Muscle of leg (tissue), 11 donors: ENCODE data around the gene DPH1. TPM values are rescaled to one million over a fixed set of nuclear protein-coding genes. Genes with fewer than 3 reads are reported as not detected.

Source experiments
- DNase-seq: peaks from one replicate; pipeline ENCODE4 v3.0.0; 2013
- H3K27ac ChIP-seq: one replicate; pipeline ENCODE4 v1.5.1; 2013; ENCODE audit warnings: mild to moderate bottlenecking, low read length, control low read depth
- H3K27me3 ChIP-seq: one replicate; pipeline ENCODE4 v1.6.1; 2013; ENCODE audit warnings: low read length; ENCODE audit not compliant: control insufficient read depth, insufficient read depth
- H3K36me3 ChIP-seq: one replicate; pipeline ENCODE4 v1.6.1; 2013; ENCODE audit warnings: low read length; ENCODE audit not compliant: control insufficient read depth, insufficient read depth
- H3K4me1 ChIP-seq: one replicate; pipeline ENCODE4 v1.6.1; 2013; ENCODE audit warnings: low read length; ENCODE audit not compliant: control insufficient read depth, insufficient read depth
- H3K4me3 ChIP-seq: one replicate; pipeline ENCODE4 v1.5.1; 2013; ENCODE audit warnings: low read length, control low read depth
- H3K9me3 ChIP-seq: replicated peaks from 2 replicates; pipeline ENCODE4 v1.6.1; 2013; ENCODE audit warnings: low read depth, low read length; ENCODE audit not compliant: control insufficient read depth
- WGBS: methylation state at CpG from one replicate; pipeline ENCODE4 v1.1.5; 2013; ENCODE audit warnings: missing lambda C conversion rate; ENCODE audit not compliant: insufficient coverage; 5-methylcytosine and 5-hydroxymethylcytosine counted together
- polyA plus RNA-seq, 8 donors: library from polyadenylated mRNA; unstranded; fragments of 120-200 nt; gene quantifications; one replicate each; pipeline versions ENCODE4 v1.2.1 to v1.2.3, GENCODE V29; 2013; ENCODE audit warnings: inconsistent platforms in 1 of 8, low replicate concordance in 1 of 8; ENCODE audit not compliant: insufficient read length in 8 of 8, insufficient read depth in 1 of 8
- total RNA-seq: library from RNA; stranded (reverse); fragments of 120-200 nt; gene quantifications from one replicate; pipeline ENCODE4 v1.2.4, GENCODE V29; 2013

The DPH1 gene
- total and polyA plus RNA-seq, 9 donors = 23.3 to 37.0 (median 31.2) TPM

- Histone ChIP-seq H3K27ac (no peak overlapping the region), H3K27me3 (peaks cover 75% of the 10 kb centered on the region), H3K4me3 (no peak overlapping the region), H3K4me1 (peaks cover 9% of the 10 kb centered on the region), H3K9me3 (no peaks in the 10 kb centered on the region), H3K36me3 (no peaks in the 10 kb centered on the region)
- WGBS = 53% methylated on average over 21 of the region's 24 CpGs
- no peak for DNase-seq
These were observed 11.0 kb upstream of the DPH1 start for GRCh38 chr17:2018716-2019510.

GRCh38 chr17:2019723-2020122 is 10.2 kb upstream of the DPH1 start:
- Histone ChIP-seq H3K27me3 (peaks cover 80% of the 10 kb centered on the region), H3K27ac (no peak overlapping the region), H3K4me1 (peaks cover 16% of the 10 kb centered on the region), H3K9me3 (no peaks in the 10 kb centered on the region), H3K4me3 (no peak overlapping the region), H3K36me3 (no peaks in the 10 kb centered on the region)
- DNase-seq = no peak
- 75% methylated on average over 4 of the region's 8 CpGs for WGBS

GRCh38 chr17:2020721-2021120 is 9.2 kb upstream of the DPH1 start:
- no peaks in the 10 kb centered on the region for H3K9me3 ChIP-seq
- no peak overlapping the region for H3K4me3 ChIP-seq
- H3K27me3 ChIP-seq = peaks cover 83% of the 10 kb centered on the region
- H3K4me1 ChIP-seq = peaks cover 19% of the 10 kb centered on the region
- H3K27ac ChIP-seq = no peak overlapping the region
- no peaks in the 10 kb centered on the region for H3K36me3 ChIP-seq
- DNase-seq = no peak
- 37% methylated on average over 6 of the region's 8 CpGs for WGBS

- DNase-seq = no peak
- Histone ChIP-seq H3K4me1 (peaks cover 22% of the 10 kb centered on the region), H3K27me3 (peaks cover 93% of the 10 kb centered on the region), H3K9me3 (no peaks in the 10 kb centered on the region), H3K27ac (no peak overlapping the region), H3K4me3 (no peak overlapping the region), H3K36me3 (no peaks in the 10 kb centered on the region)
- WGBS = 64% methylated on average over 13 of the region's 15 CpGs
These were observed 7.2 kb upstream of the DPH1 start for GRCh38 chr17:2022647-2023240.

- Histone ChIP-seq H3K27me3 (peaks cover 93% of the 10 kb centered on the region), H3K4me1 (peaks cover 17% of the 10 kb centered on the region), H3K9me3 (no peaks in the 10 kb centered on the region), H3K36me3 (no peaks in the 10 kb centered on the region), H3K4me3 (no peak overlapping the region), H3K27ac (no peak overlapping the region)
- no peak for DNase-seq
- 15% methylated on average over 11 of the region's 16 CpGs for WGBS
These were observed 6.7 kb upstream of the DPH1 start for GRCh38 chr17:2023256-2023655.

- Histone ChIP-seq H3K4me1 (peaks cover 19% of the 10 kb centered on the region), H3K4me3 (peak overlapping the region; percentile 25), H3K27me3 (peaks cover 93% of the 10 kb centered on the region), H3K36me3 (no peaks in the 10 kb centered on the region), H3K9me3 (no peaks in the 10 kb centered on the region), H3K27ac (no peak overlapping the region)
- WGBS = under 1% methylated on average over 85 of the region's 85 CpGs
- DNase-seq = peak; percentile 72
These were observed 6.0 kb upstream of the DPH1 start for GRCh38 chr17:2023692-2024571.

- Histone ChIP-seq H3K27ac (no peak overlapping the region), H3K9me3 (no peaks in the 10 kb centered on the region), H3K36me3 (no peaks in the 10 kb centered on the region), H3K27me3 (peaks cover 91% of the 10 kb centered on the region), H3K4me1 (peaks cover 23% of the 10 kb centered on the region), H3K4me3 (peak overlapping the region; percentile 32)
- WGBS = under 1% methylated on average over 72 of the region's 73 CpGs
- DNase-seq = no peak
These were observed 5.3 kb upstream of the DPH1 start for GRCh38 chr17:2024572-2025219.

- DNase-seq = peak; percentile 73
- Histone ChIP-seq H3K27ac (no peak within 1 kb of the TSS), H3K4me1 (peaks cover 24% of the 10 kb centered on the region), H3K4me3 (peak within 1 kb of the TSS; percentile 32), H3K27me3 (peaks cover 89% of the 10 kb centered on the region), H3K36me3 (no peaks in the 10 kb centered on the region), H3K9me3 (no peaks in the 10 kb centered on the region)
- 0% methylated on average over 46 of the region's 47 CpGs for WGBS
These were observed 4.7 kb upstream of the DPH1 start, which contains the start of gene RTN4RL1 for GRCh38 chr17:2025220-2025621. Gene RTN4RL1, minus strand, starts transcription at chr17:2025334. Its CDS starts 469 bp downstream, at chr17:2024865.

- no peaks in the 10 kb centered on the region for H3K9me3 ChIP-seq
- peak overlapping the region; percentile 32 for H3K4me3 ChIP-seq
- peaks cover 85% of the 10 kb centered on the region for H3K27me3 ChIP-seq
- H3K27ac ChIP-seq = no peak overlapping the region
- no peaks in the 10 kb centered on the region for H3K36me3 ChIP-seq
- peak; percentile 65 for DNase-seq
- H3K4me1 ChIP-seq = peaks cover 28% of the 10 kb centered on the region
- under 1% methylated on average over 41 of the region's 55 CpGs for WGBS
These were observed 4.2 kb upstream of the DPH1 start for GRCh38 chr17:2025622-2026309.
